IPS-11a (cell line): ENCODE data around the gene CRLF1.

Source experiments
- H3K4me3 ChIP-seq: one replicate; pipeline ENCODE4 v1.5.1; 2013; ENCODE audit warnings: low read depth, low read length, control low read depth

CRLF1 gene, protein sequence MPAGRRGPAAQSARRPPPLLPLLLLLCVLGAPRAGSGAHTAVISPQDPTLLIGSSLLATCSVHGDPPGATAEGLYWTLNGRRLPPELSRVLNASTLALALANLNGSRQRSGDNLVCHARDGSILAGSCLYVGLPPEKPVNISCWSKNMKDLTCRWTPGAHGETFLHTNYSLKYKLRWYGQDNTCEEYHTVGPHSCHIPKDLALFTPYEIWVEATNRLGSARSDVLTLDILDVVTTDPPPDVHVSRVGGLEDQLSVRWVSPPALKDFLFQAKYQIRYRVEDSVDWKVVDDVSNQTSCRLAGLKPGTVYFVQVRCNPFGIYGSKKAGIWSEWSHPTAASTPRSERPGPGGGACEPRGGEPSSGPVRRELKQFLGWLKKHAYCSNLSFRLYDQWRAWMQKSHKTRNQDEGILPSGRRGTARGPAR

DNA sequence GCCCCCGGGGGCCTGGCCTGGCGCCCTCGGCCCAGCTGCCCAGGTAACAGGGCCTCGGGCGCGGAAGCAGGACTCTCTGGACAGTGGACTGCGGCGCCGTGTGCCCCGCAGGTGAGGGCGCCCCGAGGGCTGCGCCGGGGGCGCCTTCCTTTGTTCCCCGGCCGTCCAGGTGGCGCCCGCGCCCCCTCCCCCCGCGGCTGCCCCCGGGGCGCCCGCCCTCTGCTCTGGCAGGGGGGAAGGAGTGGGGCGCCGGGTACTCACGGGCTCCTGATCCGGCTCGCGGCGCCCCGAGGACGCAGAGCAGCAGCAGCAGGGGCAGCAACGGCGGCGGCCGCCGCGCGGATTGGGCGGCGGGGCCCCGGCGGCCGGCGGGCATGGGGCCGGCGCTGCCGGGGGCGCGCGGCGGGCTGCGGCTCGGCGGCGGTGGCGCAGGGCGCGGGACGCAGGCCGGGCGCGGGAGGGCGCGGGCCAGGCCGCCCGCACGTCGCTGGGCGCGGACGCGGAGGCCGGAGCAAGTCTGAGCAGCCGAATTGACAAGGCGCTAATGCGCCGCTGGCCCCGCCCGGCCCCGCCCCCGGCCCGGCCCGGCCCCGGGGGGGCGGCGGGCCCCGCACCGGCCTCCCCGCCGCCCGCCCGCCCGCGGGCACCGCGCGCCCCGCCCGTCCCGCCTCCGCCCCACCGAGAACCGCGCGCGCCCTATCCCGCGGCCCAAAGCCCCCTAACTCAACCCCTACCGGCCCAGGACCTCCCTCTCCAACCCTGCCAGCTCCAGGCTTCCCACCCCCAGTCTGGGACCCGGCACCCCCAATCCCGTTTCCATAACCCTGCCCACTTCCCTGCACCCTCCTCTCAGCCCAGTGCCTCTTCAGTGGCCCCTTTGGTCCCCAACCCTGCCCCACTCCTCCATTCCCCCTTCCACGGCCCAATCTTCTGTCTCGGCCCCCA is at the start of gene CRLF1:
CRLF1 (minus strand) TSS at position 519 of the 945 bp plus-strand sequence; CDS start at position 376, 143 bp downstream.
- H3K4me3 ChIP-seq: peak within 1 kb of the TSS; percentile 35

DNA sequence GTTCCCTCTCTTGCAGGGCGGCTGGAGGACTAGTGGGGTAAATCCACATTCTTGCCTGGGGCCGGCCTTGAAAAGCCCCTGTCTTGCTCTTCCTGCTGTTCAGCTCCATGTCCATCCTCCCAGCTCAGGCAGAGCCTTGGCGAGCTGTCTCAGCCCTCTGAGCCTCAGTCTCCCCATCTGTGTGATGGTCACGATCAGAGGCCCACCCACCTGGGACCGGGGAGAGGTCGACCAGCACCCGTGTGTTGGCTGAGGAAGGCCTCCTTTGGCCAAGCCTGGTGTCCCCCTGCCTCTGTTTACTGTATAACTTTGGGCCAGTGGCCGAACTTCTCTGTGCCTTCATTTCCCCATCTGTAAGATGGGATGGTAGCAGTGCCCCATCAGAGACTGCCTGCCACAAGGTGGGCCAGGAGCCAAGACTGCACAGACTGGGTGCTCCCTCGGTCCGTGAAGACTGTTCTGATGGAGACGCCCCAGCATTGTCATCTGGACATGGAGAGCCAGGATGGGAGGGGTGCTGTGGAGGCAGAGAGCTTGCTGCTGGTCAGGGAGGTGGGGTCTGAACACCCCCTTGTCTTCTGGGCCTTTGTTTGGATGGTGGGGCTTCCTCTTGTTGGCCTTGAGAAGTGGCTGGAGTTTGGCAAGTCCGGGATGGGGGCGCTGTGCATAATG is 48.7 kb upstream of the CRLF1 start:
- H3K4me3 ChIP-seq: no peak overlapping the region

DNA sequence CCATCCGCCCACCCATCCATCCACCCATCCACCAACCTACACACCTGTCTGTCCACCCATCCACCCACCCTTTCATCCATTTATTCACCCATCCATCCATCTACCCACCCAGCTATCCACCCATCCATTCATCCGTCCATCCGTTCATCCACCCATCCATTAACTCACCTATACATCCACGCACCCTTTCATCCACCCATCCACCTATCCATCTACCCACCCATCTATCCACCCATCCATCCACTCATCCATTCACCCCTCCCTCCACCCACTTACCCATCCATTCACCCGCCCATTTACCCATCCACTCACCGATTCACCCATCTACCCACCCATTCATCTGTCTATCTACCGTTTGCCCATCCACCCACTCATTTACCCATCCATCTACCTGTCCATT is 47.9 kb upstream of the CRLF1 start:
- no peak overlapping the region for H3K4me3 ChIP-seq

DNA sequence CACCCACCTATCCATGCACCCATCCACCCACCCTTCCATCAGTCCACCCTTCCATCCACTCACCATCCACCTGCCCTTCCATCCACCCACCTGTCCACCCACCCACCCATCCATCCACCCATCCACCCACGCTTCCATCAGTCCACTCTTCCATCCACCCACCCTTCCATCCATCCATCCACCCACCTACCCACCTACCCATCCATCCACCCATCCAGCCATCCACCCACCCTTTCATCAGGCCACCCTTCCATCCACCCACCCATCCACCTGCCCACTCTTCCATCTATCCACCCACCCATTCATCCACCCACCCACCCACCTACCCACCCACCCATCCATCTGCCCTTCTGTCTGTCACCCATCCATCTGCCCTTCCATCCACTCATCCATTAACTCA is 47.3 kb upstream of the CRLF1 start:
- H3K4me3 ChIP-seq: no peak overlapping the region

DNA sequence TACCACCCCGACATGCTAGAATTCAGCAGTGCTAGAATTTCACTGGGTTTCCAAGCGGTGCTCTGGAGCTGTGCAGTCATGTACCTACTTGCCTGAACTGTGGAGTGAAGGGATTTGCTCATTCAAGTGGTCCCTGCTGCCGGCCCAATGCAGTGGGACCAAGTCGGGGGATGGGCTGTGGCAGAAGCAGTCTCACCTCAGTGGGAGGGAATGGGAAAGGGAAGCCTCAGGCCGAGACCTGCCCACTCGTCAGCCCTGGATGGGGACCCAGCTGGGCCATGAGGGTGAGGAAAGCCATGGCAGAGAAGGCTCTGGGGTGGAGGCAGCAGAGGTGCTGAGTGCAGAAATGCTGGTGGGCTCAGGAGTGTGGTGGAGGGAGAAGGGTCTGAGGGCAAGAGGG is 45.1 kb upstream of the CRLF1 start:
- no peak overlapping the region for H3K4me3 ChIP-seq

DNA sequence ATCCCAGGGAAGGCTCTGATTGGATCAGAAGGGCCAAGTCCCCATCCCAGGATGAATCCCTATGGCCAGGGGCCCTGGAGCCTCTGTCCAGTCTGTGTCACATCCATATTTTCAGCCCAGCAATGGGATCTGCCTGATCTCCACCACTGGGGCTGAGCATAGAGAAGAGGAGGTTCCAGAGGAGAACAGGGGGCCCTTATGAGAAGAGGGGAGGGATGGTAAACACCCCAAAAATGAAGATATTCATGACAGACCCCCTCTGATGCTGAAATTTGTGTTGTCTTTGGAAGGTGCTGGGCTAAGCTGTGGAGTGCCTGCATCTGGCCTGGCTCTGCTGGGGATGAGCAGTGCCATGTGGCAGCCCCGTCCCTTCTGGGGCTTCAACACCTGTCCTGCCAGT is 44.7 kb upstream of the CRLF1 start:
- H3K4me3 ChIP-seq: no peak overlapping the region

DNA sequence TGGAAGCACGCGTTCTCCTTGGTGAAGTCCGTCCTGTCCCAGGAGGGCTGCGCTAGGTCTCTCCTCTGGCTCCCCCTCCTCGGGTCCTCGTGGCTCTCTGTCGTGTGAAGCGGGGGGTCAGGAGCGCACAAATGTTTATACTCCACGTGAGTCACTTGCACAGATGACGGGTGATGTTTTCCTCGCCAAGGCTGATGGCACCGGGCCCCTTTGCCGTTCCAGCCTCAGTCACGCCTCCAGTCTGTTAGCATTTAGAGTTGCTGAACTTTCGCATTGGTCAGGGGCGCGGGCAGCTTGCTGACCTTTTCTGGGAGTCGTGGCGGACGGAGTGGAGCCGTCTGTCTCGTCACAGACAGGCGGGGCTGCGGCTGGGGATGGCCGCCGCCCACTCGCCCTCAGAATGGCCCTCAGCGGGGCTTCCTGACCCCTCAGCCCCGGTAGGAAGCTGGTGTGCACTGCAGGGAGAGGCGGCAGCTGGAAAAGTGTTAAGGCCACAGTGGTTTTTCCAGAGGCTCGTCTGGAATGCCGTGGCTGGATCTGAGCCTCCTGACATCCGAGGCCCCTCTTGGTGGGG is 44.0 kb upstream of the CRLF1 start:
- no peak overlapping the region for H3K4me3 ChIP-seq

DNA sequence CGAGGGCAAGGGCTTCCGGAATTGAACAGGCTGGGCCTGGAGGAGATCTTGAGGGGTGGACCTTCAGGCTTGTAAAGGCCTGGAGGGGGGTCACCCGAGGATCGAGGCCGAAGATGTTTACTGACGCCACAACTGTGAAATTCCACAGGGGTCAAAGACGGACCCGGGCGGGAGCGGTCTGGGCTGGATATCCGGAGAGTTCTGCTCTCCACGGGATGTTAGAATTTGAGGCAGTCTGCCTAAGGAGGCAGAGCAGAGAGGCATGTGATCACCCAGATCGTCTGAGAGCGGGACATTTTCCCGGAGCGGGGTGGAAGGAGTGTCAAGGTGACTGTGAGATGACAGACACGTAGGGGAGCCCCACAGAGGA is 43.4 kb upstream of the CRLF1 start:
- no peak overlapping the region for H3K4me3 ChIP-seq

DNA sequence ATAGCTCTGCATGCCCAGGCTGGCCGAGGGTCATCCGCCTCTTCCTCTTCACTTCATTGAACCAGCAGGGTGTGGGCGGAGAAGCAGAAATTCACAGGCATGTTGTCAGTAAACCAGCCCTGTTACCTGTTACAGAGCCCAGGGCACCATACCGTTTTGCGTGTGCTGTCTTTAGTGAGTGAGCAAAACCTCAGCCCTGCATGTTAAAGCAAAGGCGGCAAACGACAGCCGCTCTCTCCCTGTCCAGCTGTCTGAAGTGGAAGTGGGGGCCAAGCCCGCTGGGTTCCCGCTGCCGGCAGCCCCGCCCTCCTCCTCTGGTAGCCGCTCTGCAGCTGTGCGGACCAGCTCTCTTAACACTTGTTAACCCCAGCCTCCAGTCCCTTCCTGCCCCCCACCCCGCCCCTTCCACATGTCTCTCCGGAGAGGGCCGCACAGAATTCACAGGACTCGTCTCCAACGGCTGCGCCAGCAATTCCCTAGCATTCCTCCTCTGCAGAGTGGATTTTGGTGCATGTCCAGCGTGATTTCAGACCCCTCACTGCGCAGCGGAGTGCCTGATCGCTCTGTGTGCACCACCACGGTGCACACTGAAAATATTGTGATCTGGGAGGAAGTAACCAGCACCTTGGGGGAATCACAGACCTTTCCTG is 42.9 kb upstream of the CRLF1 start:
- no peak overlapping the region for H3K4me3 ChIP-seq

DNA sequence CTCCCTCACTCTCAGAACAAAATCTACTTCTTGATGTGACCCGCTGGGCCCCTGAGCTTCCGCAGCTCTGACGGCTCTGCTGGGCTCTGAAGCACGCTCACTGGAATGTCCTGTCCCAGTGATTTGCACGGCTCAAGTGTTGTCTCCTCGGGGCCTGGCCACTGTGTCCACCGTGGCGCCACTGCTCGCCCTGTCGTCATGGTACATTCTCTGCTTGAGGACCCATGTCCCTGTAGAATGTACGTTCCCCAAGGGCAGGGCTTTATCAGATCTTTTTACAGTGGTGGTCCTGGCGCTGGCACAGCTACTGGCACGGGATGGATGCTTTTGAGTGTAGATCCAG is 42.3 kb upstream of the CRLF1 start:
- H3K4me3 ChIP-seq: no peak overlapping the region

DNA sequence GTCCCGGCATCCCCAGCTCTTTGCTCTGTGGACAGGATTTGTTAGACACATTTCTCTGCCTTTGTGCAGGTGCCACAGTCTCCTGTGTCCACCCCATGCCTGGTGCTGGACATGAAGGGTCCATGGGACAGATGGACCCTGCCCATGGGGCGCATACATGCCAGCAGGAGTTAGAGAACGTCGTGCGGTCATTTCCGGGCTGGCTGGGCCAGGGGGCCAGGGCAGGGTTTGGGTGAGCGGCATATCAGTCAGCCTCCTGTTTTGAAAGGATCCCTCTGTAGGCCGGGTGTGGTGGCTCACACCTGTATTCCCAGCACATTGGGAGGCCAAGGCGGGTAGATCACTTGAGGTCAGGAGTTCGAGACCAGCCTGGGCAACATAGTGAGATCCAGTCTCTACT is 41.2 kb upstream of the CRLF1 start:
- no peak overlapping the region for H3K4me3 ChIP-seq

DNA sequence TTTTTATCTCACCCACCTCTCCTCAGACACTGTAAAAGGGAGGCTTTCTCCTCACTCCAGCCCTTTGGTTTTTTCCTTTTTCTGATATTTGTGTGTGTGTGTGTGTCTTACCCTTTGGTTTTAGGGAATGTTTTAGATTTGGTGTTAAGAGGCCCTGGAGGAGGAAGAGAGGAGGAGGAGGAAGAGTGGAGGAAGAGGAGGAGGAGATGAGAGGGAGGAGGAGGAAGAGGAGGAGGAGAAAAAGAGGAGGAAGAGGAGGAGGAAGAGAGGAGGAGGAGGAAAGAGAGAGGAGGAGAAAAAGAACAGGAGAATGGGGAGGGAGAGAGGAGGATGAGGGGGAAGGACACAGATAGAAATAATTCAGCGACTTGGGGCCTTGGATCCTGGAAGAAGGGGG is 40.8 kb upstream of the CRLF1 start:
- H3K4me3 ChIP-seq: no peak overlapping the region

DNA sequence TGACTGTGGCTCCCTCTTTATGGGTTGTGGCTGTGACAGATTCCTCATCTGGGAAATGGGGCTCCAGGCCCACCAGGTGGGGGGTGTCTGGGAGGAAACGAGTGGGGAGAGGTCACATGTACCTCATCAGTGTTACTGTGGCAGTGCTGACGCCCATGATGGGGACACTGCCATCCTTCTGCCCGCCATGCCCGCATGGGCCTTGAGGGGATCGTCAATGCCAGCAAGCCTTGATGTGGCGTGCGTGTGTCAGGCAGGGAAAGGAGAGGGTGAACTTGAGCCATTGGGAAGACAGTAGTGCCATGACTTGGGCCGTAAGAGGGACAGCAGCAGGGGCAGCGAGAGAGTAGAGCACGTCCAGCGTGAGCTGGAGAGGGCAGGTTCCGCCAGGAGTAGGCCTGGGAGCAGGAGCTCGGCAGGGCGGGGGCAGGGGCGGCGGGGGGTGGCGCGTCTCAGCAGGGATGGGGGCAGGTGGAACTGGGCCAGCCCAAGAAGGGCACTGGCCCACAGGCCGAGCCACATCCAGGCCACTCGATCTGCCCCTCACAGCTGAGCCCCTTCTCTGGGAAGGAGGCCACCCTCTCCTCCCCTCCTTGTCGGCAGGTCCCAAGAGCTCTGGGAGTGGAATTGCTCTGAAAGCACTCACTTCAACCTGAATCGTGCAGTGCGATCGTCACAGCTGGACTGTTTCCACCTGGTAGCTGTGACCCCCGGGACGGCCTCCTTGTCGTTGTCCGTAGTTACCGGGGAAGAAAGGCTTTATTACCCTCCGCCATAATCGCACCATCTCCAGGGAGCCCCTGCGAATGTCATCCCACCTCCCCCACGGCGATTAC is 40.2 kb upstream of the CRLF1 start:
- no peak overlapping the region for H3K4me3 ChIP-seq

DNA sequence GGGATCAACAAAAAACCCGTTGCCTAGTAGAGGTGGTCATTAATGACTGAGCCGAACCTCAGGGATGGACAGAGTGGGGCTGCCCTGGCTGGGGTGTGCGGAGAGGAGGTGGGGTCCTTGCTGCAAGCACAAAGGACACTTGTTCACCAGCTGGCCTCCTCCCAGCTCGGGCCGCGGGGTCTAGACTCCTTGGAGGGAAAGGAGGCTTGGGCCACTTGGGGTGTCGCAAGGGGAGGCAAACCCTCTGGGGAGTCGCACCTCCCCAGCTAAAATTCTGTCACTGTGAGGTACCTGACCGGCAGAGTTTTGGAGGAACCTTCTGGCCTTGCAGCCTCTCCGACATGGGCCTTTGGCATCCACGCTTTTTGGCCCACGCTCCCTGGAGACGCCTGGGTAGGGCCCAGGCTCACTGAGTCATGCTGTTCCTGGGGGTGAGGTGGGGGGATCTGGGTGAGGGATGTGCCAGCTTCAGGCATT is 38.5 kb upstream of the CRLF1 start:
- H3K4me3 ChIP-seq: no peak overlapping the region

DNA sequence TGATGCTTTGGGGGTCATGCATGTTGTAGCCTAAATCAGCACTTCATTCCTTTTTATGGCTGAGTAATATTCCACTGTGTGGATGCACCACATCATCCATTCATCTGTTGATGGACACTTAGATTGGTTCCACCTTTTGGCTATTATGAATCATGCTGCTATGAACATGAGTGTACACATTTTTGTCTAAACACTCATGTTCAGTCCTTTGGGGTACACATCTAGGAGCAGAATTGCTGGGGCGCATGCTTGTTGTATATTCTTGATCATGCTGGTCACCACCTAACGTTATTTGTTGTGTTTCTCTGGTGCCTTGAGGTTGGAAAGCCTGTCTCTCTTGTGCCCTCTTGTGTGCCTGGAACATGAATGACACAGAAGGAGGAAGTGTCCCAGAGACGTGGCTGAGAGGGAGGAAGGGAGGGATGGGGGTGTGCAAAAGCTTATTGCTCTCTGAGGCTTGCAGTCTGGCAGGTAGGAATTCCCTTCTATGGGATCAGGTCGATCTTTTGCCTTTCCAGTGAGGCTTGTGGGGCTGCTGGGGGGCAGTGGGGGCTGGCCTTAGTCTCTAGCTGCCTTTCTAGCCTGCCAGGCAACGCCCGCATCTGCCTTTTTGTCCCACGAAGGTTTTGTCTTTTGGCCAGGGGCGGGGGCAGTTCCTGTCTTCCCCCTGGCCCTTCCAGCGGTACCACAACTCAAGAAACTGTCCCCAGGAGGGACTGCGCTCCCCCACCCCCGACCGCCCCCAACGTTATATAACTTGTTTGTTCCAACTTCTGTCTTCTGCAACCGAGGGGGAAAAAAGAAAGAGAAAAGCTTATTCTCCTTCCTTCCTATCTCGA is 37.8 kb upstream of the CRLF1 start:
- H3K4me3 ChIP-seq: no peak overlapping the region

DNA sequence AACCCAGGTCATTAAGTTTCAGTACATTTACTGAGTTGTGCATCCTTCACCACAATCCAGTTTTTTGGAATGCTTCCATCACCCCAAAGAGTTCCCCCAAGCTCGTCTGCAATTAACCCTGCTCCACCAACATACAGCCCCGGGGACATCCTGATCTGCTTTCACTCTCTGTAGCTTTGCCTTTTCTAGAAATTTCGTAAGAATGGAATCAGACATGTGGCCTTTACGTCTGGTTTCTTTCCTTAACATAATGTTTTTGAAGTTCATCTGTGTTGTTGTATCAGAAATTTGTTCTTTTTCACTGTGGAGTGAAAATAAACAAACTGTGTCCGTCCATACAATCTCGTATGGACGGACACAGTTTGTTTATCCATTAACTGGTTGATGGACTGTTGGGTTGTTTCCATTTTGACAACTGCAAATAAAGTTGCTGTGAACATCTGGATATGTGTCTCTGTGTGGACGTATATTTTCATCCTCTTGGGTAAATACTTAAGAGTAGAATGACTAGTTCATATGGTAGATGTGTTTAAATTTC is 33.2 kb upstream of the CRLF1 start:
- no peak overlapping the region for H3K4me3 ChIP-seq

DNA sequence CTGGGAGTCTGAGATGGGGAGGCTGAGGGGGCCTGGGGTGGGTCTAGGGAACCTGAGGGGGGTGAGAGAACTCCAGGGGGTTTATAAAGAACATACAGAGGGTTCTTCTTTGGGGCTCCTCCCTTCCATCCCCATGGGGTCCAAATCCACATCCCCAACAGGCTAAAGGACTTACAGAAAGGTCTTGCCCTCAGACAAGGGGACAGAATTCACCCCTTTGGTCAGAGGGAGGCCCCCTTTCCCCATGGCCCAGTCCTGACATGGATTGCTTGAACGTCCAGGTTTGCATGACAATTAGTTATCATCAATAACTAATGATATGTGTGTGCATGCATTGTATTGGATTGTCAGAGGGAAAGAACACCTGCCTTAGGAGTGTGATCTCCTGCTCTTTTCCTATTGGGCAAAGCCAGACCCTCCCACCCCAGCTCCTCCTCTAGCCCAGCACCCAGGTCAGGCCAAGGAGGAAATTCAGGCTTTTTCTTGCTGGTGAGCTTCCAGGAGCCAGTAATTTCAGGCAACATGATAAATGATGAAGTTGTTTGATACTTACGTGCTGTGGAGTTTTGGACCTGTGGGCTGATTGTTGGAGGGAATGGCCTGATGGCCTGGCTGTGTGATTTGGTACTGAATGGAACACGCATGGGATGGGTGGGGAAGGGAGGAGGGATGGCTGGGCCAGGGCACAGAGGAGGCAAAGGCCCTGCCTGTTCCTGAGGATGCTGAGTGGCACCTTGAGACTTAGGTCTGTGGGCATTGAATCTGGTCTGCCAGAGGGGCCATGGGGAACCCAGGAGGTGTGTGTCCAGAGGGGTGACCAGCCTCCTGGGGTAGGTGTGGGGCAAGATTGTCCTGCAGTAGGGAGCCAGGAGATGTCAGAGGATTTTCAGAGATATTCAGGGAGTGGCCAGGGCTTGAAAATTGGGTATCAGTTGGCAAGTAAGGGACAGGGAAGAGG is 31.4 kb upstream of the CRLF1 start:
- H3K4me3 ChIP-seq: no peak overlapping the region
